ENCODE data around the gene ANKDD1A.
A peak's percentile ranks its signal among the peaks of the same experiment; 100 is the strongest.

ANKDD1A gene

GRCh38 chr15:64912379-64913325, 950 bp downstream of the ANKDD1A start:
- DNase-seq (ENCODE audit: low read depth, low spot score) = no peak
- no peaks in the 10 kb centered on the region for H3K9me3 ChIP-seq (ENCODE audit: insufficient read depth, low read length)
- TF ChIP-seq YY1 (IDR thresholded peaks at IDR 0.05; ENCODE audit: insufficient read depth, insufficient read length) = no peak
- H3K27me3 ChIP-seq (ENCODE audit: insufficient read depth, insufficient read length) = peaks cover 38% of the 10 kb centered on the region
- peaks cover 30% of the 10 kb centered on the region for H3K4me1 ChIP-seq (ENCODE audit: insufficient read depth, insufficient read length)
- no peaks in the 10 kb centered on the region for H3K36me3 ChIP-seq (ENCODE audit: insufficient read depth, insufficient read length, low read length)
- peak overlapping the region; percentile 58 for H3K4me3 ChIP-seq (ENCODE audit: insufficient read length, low read depth)
- H3K9ac ChIP-seq (ENCODE audit: insufficient read length, low read depth) = peak overlapping the region; percentile 76

GRCh38 chr15:64915518-64916227, 4.0 kb downstream of the ANKDD1A start:
- H3K9me3 ChIP-seq (ENCODE audit: insufficient read depth, low read length) = no peaks in the 10 kb centered on the region
- peaks cover 26% of the 10 kb centered on the region for H3K27me3 ChIP-seq (ENCODE audit: insufficient read depth, insufficient read length)
- H3K4me3 ChIP-seq (ENCODE audit: insufficient read length, low read depth) = no peak overlapping the region
- H3K36me3 ChIP-seq (ENCODE audit: insufficient read depth, insufficient read length, low read length) = no peaks in the 10 kb centered on the region
- H3K4me1 ChIP-seq (ENCODE audit: insufficient read depth, insufficient read length) = peaks cover 30% of the 10 kb centered on the region
- TF ChIP-seq YY1 (IDR thresholded peaks at IDR 0.05; ENCODE audit: insufficient read depth, insufficient read length) (no peak), ZNF274 (IDR thresholded peaks at IDR 0.05; ENCODE audit: low read depth, low read length) (no peak), SUZ12 (IDR thresholded peaks at IDR 0.05; ENCODE audit: extremely low read depth, insufficient read depth, insufficient read length) (no peak)
- DNase-seq (ENCODE audit: low read depth, low spot score) = peak; percentile 79
- H3K9ac ChIP-seq (ENCODE audit: insufficient read length, low read depth) = peak overlapping the region; percentile 53

GRCh38 chr15:64916365-64916764, 4.7 kb downstream of the ANKDD1A start:
- Histone ChIP-seq H3K4me3 (ENCODE audit: insufficient read length, low read depth) (no peak overlapping the region), H3K4me1 (ENCODE audit: insufficient read depth, insufficient read length) (peaks cover 30% of the 10 kb centered on the region), H3K9me3 (ENCODE audit: insufficient read depth, low read length) (no peaks in the 10 kb centered on the region), H3K36me3 (ENCODE audit: insufficient read depth, insufficient read length, low read length) (no peaks in the 10 kb centered on the region), H3K9ac (ENCODE audit: insufficient read length, low read depth) (peak overlapping the region; percentile 18), H3K27me3 (ENCODE audit: insufficient read depth, insufficient read length) (peaks cover 19% of the 10 kb centered on the region)
- DNase-seq (ENCODE audit: low read depth, low spot score) = no peak
- no peak for TF ChIP-seq YY1 (IDR thresholded peaks at IDR 0.05; ENCODE audit: insufficient read depth, insufficient read length)
- no peak for TF ChIP-seq SUZ12 (IDR thresholded peaks at IDR 0.05; ENCODE audit: extremely low read depth, insufficient read depth, insufficient read length)
- no peak for TF ChIP-seq ZNF274 (IDR thresholded peaks at IDR 0.05; ENCODE audit: low read depth, low read length)

GRCh38 chr15:64917211-64917610, 5.5 kb downstream of the ANKDD1A start:
- Histone ChIP-seq H3K4me3 (ENCODE audit: insufficient read length, low read depth) (no peak overlapping the region), H3K9me3 (ENCODE audit: insufficient read depth, low read length) (no peaks in the 10 kb centered on the region), H3K27me3 (ENCODE audit: insufficient read depth, insufficient read length) (peaks cover 12% of the 10 kb centered on the region), H3K36me3 (ENCODE audit: insufficient read depth, insufficient read length, low read length) (no peaks in the 10 kb centered on the region), H3K4me1 (ENCODE audit: insufficient read depth, insufficient read length) (peaks cover 26% of the 10 kb centered on the region), H3K9ac (ENCODE audit: insufficient read length, low read depth) (no peak overlapping the region)
- no peak for TF ChIP-seq ZNF274 (IDR thresholded peaks at IDR 0.05; ENCODE audit: low read depth, low read length)
- no peak for TF ChIP-seq YY1 (IDR thresholded peaks at IDR 0.05; ENCODE audit: insufficient read depth, insufficient read length)
- TF ChIP-seq SUZ12 (IDR thresholded peaks at IDR 0.05; ENCODE audit: extremely low read depth, insufficient read depth, insufficient read length) = no peak
- no peak for DNase-seq (ENCODE audit: low read depth, low spot score)

GRCh38 chr15:64919721-64920120, 8.0 kb downstream of the ANKDD1A start:
- no peak for DNase-seq (ENCODE audit: low read depth, low spot score)
- TF ChIP-seq SUZ12 (IDR thresholded peaks at IDR 0.05; ENCODE audit: extremely low read depth, insufficient read depth, insufficient read length) (no peak), ZNF274 (IDR thresholded peaks at IDR 0.05; ENCODE audit: low read depth, low read length) (no peak), YY1 (IDR thresholded peaks at IDR 0.05; ENCODE audit: insufficient read depth, insufficient read length) (no peak)
- no peaks in the 10 kb centered on the region for H3K27me3 ChIP-seq (ENCODE audit: insufficient read depth, insufficient read length)
- peaks cover 13% of the 10 kb centered on the region for H3K9me3 ChIP-seq (ENCODE audit: insufficient read depth, low read length)
- H3K4me3 ChIP-seq (ENCODE audit: insufficient read length, low read depth) = no peak overlapping the region
- no peaks in the 10 kb centered on the region for H3K36me3 ChIP-seq (ENCODE audit: insufficient read depth, insufficient read length, low read length)
- H3K9ac ChIP-seq (ENCODE audit: insufficient read length, low read depth) = no peak overlapping the region
- peaks cover 22% of the 10 kb centered on the region for H3K4me1 ChIP-seq (ENCODE audit: insufficient read depth, insufficient read length)

GRCh38 chr15:64921711-64922110, 10.0 kb downstream of the ANKDD1A start:
- no peak for TF ChIP-seq ZNF274 (IDR thresholded peaks at IDR 0.05; ENCODE audit: low read depth, low read length)
- TF ChIP-seq SUZ12 (IDR thresholded peaks at IDR 0.05; ENCODE audit: extremely low read depth, insufficient read depth, insufficient read length) = no peak
- TF ChIP-seq YY1 (IDR thresholded peaks at IDR 0.05; ENCODE audit: insufficient read depth, insufficient read length) = no peak
- Histone ChIP-seq H3K36me3 (ENCODE audit: insufficient read depth, insufficient read length, low read length) (no peaks in the 10 kb centered on the region), H3K27me3 (ENCODE audit: insufficient read depth, insufficient read length) (no peaks in the 10 kb centered on the region), H3K9ac (ENCODE audit: insufficient read length, low read depth) (no peak overlapping the region), H3K9me3 (ENCODE audit: insufficient read depth, low read length) (peaks cover 13% of the 10 kb centered on the region), H3K4me1 (ENCODE audit: insufficient read depth, insufficient read length) (peaks cover 8% of the 10 kb centered on the region), H3K4me3 (ENCODE audit: insufficient read length, low read depth) (no peak overlapping the region)
- no peak for DNase-seq (ENCODE audit: low read depth, low spot score)

- no peak overlapping the region for H3K4me3 ChIP-seq (ENCODE audit: insufficient read length, low read depth)
- H3K36me3 ChIP-seq (ENCODE audit: insufficient read depth, insufficient read length, low read length) = no peaks in the 10 kb centered on the region
- TF ChIP-seq ZNF274 (IDR thresholded peaks at IDR 0.05; ENCODE audit: low read depth, low read length) = no peak
- no peak for DNase-seq (ENCODE audit: low read depth, low spot score)
- no peaks in the 10 kb centered on the region for H3K27me3 ChIP-seq (ENCODE audit: insufficient read depth, insufficient read length)
- H3K9me3 ChIP-seq (ENCODE audit: insufficient read depth, low read length) = peaks cover 13% of the 10 kb centered on the region
- no peaks in the 10 kb centered on the region for H3K4me1 ChIP-seq (ENCODE audit: insufficient read depth, insufficient read length)
- no peak overlapping the region for H3K9ac ChIP-seq (ENCODE audit: insufficient read length, low read depth)
Observed at GRCh38 chr15:64923546-64923945, 11.8 kb downstream of the ANKDD1A start.

Data from NT2/D1 (cell line).